OCI-LY3 (cell line): ENCODE results near the gene PCSK4.
A peak's percentile ranks its signal among the peaks of the same experiment; 100 is the strongest.

ENCODE experiments used
- H2AFZ ChIP-seq: fragments of 200-600, 300-600 bp; shearing (Covaris generic); 2 replicates; pipeline ENCODE4 v1.6.0; 2014; ENCODE audit warnings: antibody characterized with exemption, low read depth, low read length
- H3K27ac ChIP-seq: fragments of 200-600, 300-600 bp; sonication (generic); 2 replicates; pipeline ENCODE4 v1.5.1; 2014; ENCODE audit warnings: mild to moderate bottlenecking, low read length, moderate library complexity, mixed read lengths
- H3K27me3 ChIP-seq: fragments of 200-600, 300-600 bp; sonication (generic); 2 replicates; pipeline ENCODE4 v1.6.1; 2014; ENCODE audit warnings: low read depth, low read length, mixed read lengths
- H3K36me3 ChIP-seq: fragments of 200-600, 300-600 bp; sonication (generic); replicated peaks from 2 replicates; pipeline ENCODE3; 2014; ENCODE audit warnings: low read depth, low read length, mixed read lengths
- H3K4me1 ChIP-seq: fragments of 300-600, 200-600 bp; sonication (generic); 2 replicates; pipeline ENCODE4 v1.6.1; 2014; ENCODE audit warnings: low read length, mixed read lengths
- H3K4me2 ChIP-seq: fragments of 200-600, 300-600 bp; sonication (generic); 2 replicates; pipeline ENCODE4 v1.6.1; 2014; ENCODE audit warnings: low read length, mixed read lengths
- H3K4me3 ChIP-seq: fragments of 300-600, 200-600 bp; sonication (generic); 2 replicates; pipeline ENCODE4 v1.5.1; 2014; ENCODE audit warnings: antibody characterized with exemption, mild to moderate bottlenecking, low read length, moderate library complexity
- H3K79me2 ChIP-seq: fragments of 300-600, 200-600 bp; shearing (Covaris generic); 2 replicates; pipeline ENCODE4 v1.6.1; 2014; ENCODE audit warnings: mild to moderate bottlenecking, low read length, mixed read lengths
- H3K9ac ChIP-seq: fragments of 300-600, 200-600 bp; shearing (Covaris generic); 2 replicates; pipeline ENCODE4 v1.6.0; 2014; ENCODE audit warnings: mild to moderate bottlenecking, low read length, moderate library complexity
- H3K9me3 ChIP-seq: fragments of 200-600, 300-600 bp; shearing (Covaris generic); 2 replicates; pipeline ENCODE4 v1.6.1; 2014; ENCODE audit warnings: low read length, mixed read lengths; ENCODE audit not compliant: insufficient read depth
- H4K20me1 ChIP-seq: fragments of 200-600, 300-600 bp; sonication (generic); 2 replicates; pipeline ENCODE4 v1.6.1; 2016; ENCODE audit warnings: low read length, mixed read lengths; ENCODE audit not compliant: insufficient read depth
- CTCF ChIP-seq: fragments of 200-600, 300-600 bp; sonication (generic); IDR thresholded peaks from 2 replicates; pipeline ENCODE4 v1.5.1; 2014; ENCODE audit warnings: antibody characterized with exemption, low read length, low read depth
- EZH2phosphoT487 ChIP-seq: fragments of 200-600 bp; shearing (Covaris generic); IDR thresholded peaks from 2 replicates; pipeline ENCODE4 v1.6.1; 2018; ENCODE audit warnings: antibody characterized with exemption, mixed run types, low read depth

The PCSK4 gene

DNA sequence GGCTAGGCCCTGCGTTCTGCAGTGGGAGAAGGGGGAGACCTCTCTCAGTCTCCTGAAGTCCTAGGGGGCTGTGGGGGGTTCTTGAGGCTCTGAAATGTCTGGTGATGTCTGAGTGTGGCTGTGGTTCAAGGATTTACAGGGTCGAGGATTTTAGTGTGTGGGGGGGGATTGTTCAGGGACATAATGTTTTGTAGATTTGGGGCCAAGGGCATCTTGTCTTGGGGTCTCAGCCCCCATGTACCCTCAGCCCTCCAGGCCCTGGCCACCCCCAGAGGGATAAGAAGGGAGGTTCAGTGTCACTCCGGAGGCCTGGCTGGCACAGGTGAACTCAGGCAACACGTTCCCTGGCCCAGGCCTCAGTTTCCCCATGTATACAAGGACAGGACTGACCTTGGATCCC is 42.6 kb downstream of the PCSK4 start:
- H4K20me1 ChIP-seq = peaks cover 4% of the 10 kb centered on the region
- no peaks in the 10 kb centered on the region for H3K9me3 ChIP-seq
- no peak overlapping the region for H3K4me3 ChIP-seq
- no peak overlapping the region for H3K27ac ChIP-seq
- H3K27me3 ChIP-seq = no peaks in the 10 kb centered on the region
- no peak overlapping the region for H3K4me2 ChIP-seq
- no peaks in the 10 kb centered on the region for H3K79me2 ChIP-seq
- H3K4me1 ChIP-seq = peaks cover 17% of the 10 kb centered on the region
- H3K9ac ChIP-seq = no peak overlapping the region
- no peak overlapping the region for H2AFZ ChIP-seq
- TF ChIP-seq EZH2phosphoT487 (no peak), CTCF (no peak)
- peaks cover 6% of the 10 kb centered on the region for H3K36me3 ChIP-seq

DNA sequence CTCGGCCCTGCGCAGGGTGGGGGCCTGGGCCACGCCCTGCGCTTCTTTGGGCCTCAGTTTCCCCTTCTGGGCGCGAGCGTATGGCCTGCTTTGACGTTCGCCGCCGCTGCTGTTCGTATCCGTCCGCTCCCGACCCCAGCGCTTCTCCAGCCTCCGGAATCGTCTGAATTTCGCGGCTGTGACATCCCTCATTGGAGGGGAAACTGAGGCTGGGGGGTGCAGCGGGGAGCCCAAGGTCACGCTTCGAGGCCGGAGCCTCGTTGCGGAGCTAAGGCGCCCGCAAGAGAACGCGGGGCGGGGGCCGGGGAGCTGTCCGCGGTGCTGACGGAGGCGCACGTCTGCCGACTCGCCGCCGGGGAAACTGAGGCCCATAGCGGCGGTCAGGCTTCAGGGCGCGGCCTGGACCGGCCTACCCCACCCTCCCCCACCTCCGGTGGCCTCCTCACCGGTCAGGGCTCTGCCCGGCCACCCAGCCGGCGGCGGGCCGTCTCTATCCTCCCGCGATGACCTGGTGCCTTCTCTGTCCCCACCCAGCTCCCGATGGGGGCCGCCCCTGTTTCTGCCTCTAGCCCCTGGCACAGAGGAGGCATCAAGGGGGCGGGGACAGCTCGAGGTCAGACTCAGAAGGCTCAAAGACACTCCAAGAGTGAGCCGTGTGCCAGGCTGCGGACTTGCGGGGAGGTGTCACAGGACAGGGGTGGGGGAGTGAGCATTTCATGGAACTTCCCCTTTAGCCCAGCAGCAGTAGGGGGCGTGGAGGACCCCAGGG is 43.3 kb downstream of the PCSK4 start:
- peaks cover 10% of the 10 kb centered on the region for H4K20me1 ChIP-seq
- peaks cover 13% of the 10 kb centered on the region for H3K36me3 ChIP-seq
- no peak overlapping the region for H3K9ac ChIP-seq
- H3K27me3 ChIP-seq = no peaks in the 10 kb centered on the region
- no peak overlapping the region for H3K27ac ChIP-seq
- H3K79me2 ChIP-seq = peaks cover 4% of the 10 kb centered on the region; the same call in 1 of the 2 replicates
- no peak for TF ChIP-seq EZH2phosphoT487
- no peak for TF ChIP-seq CTCF
- no peak overlapping the region for H3K4me2 ChIP-seq
- H2AFZ ChIP-seq = no peak overlapping the region
- peaks cover 17% of the 10 kb centered on the region for H3K4me1 ChIP-seq
- no peaks in the 10 kb centered on the region for H3K9me3 ChIP-seq
- no peak overlapping the region for H3K4me3 ChIP-seq

DNA sequence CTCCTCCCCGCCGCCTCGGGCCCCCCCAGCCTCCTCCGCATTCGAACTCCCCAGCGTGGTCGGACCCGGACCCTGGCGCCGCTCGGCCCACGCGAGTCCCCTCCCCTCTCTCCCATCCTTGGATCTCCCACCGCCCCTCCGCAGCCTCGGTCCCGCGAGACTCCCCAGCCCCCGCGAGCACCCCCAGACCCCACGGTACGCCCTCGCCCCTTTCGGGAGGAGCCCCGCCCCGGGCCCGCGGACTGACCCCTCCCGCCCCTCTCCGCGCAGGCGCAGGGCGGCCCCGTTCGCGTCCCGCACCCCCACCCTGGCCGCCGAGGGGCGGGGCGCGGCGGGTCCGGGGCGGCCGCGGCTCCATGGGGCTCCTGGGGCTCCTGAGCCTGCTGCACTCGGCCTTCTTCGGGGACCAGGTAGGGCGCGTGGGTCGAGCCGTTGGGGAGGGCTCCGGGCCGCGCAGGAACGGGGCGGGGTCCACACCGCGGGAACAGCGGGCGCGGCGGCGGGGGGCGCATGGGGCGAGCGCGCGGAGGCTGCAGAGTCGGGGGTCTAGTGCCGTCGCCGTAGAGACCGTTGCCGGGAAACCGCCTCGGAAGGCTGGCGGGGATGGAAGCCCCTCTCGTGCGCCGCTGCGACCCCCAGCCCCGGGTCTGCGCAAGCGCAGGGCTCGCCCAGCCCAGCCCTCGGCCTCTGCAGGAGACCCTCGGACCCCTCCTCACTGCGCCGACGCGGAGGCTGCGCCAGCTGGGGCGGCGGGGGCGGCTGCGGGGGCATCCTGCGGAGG is 44.0 kb downstream of the PCSK4 start:
- TF ChIP-seq CTCF = no peak
- no peak for TF ChIP-seq EZH2phosphoT487
- Histone ChIP-seq H3K27ac (no peak overlapping the region), H3K36me3 (peaks cover 19% of the 10 kb centered on the region), H3K9me3 (no peaks in the 10 kb centered on the region), H4K20me1 (peaks cover 18% of the 10 kb centered on the region), H3K27me3 (no peaks in the 10 kb centered on the region), H3K4me1 (peaks cover 17% of the 10 kb centered on the region), H3K79me2 (peaks cover 12% of the 10 kb centered on the region), H2AFZ (no peak overlapping the region), H3K4me2 (no peak overlapping the region), H3K4me3 (no peak overlapping the region), H3K9ac (no peak overlapping the region)

GRCh38 chr19:1445185-1445931 is 44.8 kb downstream of the PCSK4 start:
- peaks cover 27% of the 10 kb centered on the region for H3K36me3 ChIP-seq
- H3K4me1 ChIP-seq = peaks cover 24% of the 10 kb centered on the region
- TF ChIP-seq EZH2phosphoT487 (no peak), CTCF (peak; percentile 90)
- H4K20me1 ChIP-seq = peaks cover 25% of the 10 kb centered on the region
- H3K9me3 ChIP-seq = no peaks in the 10 kb centered on the region
- no peaks in the 10 kb centered on the region for H3K27me3 ChIP-seq
- H3K27ac ChIP-seq = peak overlapping the region; percentile 63
- H3K9ac ChIP-seq = peak overlapping the region; percentile 67
- peak overlapping the region; percentile 80 for H3K4me3 ChIP-seq
- H2AFZ ChIP-seq = peak overlapping the region; percentile 70; the same call in 1 of the 2 replicates
- peak overlapping the region; percentile 68 for H3K4me2 ChIP-seq
- H3K79me2 ChIP-seq = peaks cover 19% of the 10 kb centered on the region
